Smooth muscle cell (in vitro differentiated cells): Measurements from ENCODE around the gene VCL. TPM values are rescaled to one million over a fixed set of nuclear protein-coding genes. Genes with fewer than 3 reads are reported as not detected.
A peak's percentile ranks its signal among the peaks of the same experiment; 100 is the strongest.

ENCODE experiments used
- DNase-seq: peaks from one replicate; lab custom pipeline; 2025; ENCODE audit not compliant: unreplicated experiment; lab: John Stamatoyannopoulos, UW
- H2AFZ ChIP-seq: fragments of 200-600 bp; sonication (generic); 2 replicates; pipeline ENCODE4 v1.6.0; 2016; ENCODE audit warnings: antibody characterized with exemption, low read depth, mild to moderate bottlenecking
- H3F3A ChIP-seq: fragments of 200-600 bp; sonication (generic); 2 replicates; pipeline ENCODE4 v1.6.0; 2017; ENCODE audit warnings: antibody characterized with exemption, low read depth
- H3K27ac ChIP-seq: fragments of 200-600 bp; sonication (generic); 2 replicates; pipeline ENCODE4 v1.5.1; 2016; ENCODE audit warnings: low read depth, mild to moderate bottlenecking
- H3K27me3 ChIP-seq: fragments of 200-600 bp; sonication (generic); 2 replicates; pipeline ENCODE4 v1.6.1; 2016; ENCODE audit warnings: low read depth, mild to moderate bottlenecking
- H3K36me3 ChIP-seq: fragments of 200-600 bp; sonication (generic); 2 replicates; pipeline ENCODE4 v1.5.1; 2016; ENCODE audit warnings: low read depth
- H3K4me1 ChIP-seq: fragments of 200-600 bp; sonication (generic); 2 replicates; pipeline ENCODE4 v1.5.1; 2016; ENCODE audit warnings: low read depth
- H3K4me2 ChIP-seq: fragments of 200-600 bp; sonication (generic); 2 replicates; pipeline ENCODE4 v1.6.0; 2016; ENCODE audit warnings: mild to moderate bottlenecking
- H3K4me3 ChIP-seq: fragments of 200-600 bp; sonication (generic); 2 replicates; pipeline ENCODE4 v1.5.1; 2016; ENCODE audit warnings: mild to moderate bottlenecking
- H3K79me2 ChIP-seq: fragments of 200-600 bp; sonication (generic); 2 replicates; pipeline ENCODE4 v1.6.0; 2016; ENCODE audit warnings: low read depth, mild to moderate bottlenecking
- H3K9ac ChIP-seq: fragments of 200-600 bp; sonication (generic); 2 replicates; pipeline ENCODE4 v1.6.0; 2016; ENCODE audit warnings: low read depth
- H3K9me3 ChIP-seq: fragments of 200-600 bp; sonication (generic); replicated peaks from 2 replicates; pipeline ENCODE4 v1.5.1; 2016; ENCODE audit warnings: low read depth
- H4K20me1 ChIP-seq: fragments of 200-600 bp; sonication (generic); 2 replicates; pipeline ENCODE4 v1.6.0; 2016; ENCODE audit warnings: low read depth
- WGBS: methylation state at CpG from one replicate; pipeline ENCODE4 v1.1.7; 2016; ENCODE audit warnings: low lambda C conversion rate; 5-methylcytosine and 5-hydroxymethylcytosine counted together
- polyA plus RNA-seq: library from polyadenylated mRNA; unstranded; fragments of >200 nt; fragmentation: Nextera tagmentation; extraction: Ambion mirVana; gene quantifications from 2 replicates; pipeline ENCODE4 v1.2.1, GENCODE V29; 2016
- total RNA-seq: library from RNA; depleted of rRNA; stranded (reverse); fragments of >200 nt; gene quantifications from 2 replicates; pipeline ENCODE4 v1.2.3, GENCODE V29; 2014
- TF ChIP-seq, protein P1 (sequence below): fragments of 200-600 bp; sonication (generic); IDR thresholded peaks from 2 replicates; pipeline ENCODE4 v1.5.1; 2017; ENCODE audit warnings: borderline replicate concordance, mild to moderate bottlenecking, antibody characterized with exemption; ENCODE audit not compliant: insufficient read depth, poor library complexity, severe bottlenecking

VCL gene
- total and polyA plus RNA-seq, 2 experiments from 2014 or later, result 128 to 187 TPM

DNA sequence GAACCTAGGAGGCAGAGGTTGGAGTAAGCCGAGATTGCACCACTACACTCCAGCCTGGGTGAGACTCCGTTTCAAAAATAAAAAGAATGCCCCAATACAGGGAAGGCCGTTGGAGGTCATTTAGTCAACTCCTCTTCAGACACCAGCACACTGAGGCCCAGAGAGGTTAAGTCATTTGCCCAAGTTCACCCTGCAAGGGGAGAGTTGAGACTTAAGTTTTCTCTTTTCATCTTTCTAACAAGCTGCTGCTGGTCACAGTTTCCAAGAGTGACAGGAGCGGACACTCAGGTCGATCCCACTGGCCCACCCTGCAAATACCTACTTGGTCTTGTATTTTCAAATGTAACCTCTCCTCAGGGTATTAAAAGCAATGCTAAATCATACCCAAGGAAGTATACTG lies 30.4 kb upstream of the VCL start:
- Histone ChIP-seq H3F3A (peaks cover 14% of the 10 kb centered on the region), H3K4me3 (no peak overlapping the region), H3K4me1 (peaks cover 29% of the 10 kb centered on the region), H2AFZ (no peak overlapping the region), H3K79me2 (no peaks in the 10 kb centered on the region), H4K20me1 (no peaks in the 10 kb centered on the region), H3K27ac (peak overlapping the region; percentile 61), H3K9me3 (no peaks in the 10 kb centered on the region), H3K4me2 (peak overlapping the region; percentile 53), H3K36me3 (no peaks in the 10 kb centered on the region), H3K27me3 (no peaks in the 10 kb centered on the region), H3K9ac (no peak overlapping the region)
- DNase-seq, result no peak
- TF ChIP-seq, protein P1, sequence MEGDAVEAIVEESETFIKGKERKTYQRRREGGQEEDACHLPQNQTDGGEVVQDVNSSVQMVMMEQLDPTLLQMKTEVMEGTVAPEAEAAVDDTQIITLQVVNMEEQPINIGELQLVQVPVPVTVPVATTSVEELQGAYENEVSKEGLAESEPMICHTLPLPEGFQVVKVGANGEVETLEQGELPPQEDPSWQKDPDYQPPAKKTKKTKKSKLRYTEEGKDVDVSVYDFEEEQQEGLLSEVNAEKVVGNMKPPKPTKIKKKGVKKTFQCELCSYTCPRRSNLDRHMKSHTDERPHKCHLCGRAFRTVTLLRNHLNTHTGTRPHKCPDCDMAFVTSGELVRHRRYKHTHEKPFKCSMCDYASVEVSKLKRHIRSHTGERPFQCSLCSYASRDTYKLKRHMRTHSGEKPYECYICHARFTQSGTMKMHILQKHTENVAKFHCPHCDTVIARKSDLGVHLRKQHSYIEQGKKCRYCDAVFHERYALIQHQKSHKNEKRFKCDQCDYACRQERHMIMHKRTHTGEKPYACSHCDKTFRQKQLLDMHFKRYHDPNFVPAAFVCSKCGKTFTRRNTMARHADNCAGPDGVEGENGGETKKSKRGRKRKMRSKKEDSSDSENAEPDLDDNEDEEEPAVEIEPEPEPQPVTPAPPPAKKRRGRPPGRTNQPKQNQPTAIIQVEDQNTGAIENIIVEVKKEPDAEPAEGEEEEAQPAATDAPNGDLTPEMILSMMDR, result no peak
- 63% methylated on average over 5 of the region's 5 CpGs for WGBS

DNA sequence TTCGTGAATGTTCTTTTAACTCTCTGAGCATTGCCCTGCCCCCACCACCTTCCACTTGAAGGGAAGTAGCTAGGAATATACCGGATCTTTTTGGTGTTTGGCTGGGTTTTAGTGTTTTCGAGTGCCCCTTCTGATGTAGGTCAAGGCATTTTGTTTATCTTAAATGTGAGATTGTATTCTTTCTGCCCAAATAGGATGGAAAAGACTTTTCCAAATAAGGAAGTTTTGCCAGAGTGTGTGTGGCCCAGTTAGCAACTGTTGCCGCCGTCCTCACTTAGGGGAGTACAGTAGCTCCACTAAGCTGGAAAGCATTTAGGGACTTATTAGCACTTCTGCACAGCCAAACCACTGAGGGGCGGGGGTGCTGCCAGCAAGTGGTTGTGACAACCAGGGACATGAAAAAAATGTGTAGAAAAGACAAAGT lies 29.8 kb upstream of the VCL start:
- H3K79me2 ChIP-seq, result no peaks in the 10 kb centered on the region
- TF ChIP-seq, protein P1, result no peak
- peaks cover 14% of the 10 kb centered on the region for H3F3A ChIP-seq
- no peaks in the 10 kb centered on the region for H3K36me3 ChIP-seq
- H3K4me2 ChIP-seq, result peak overlapping the region; percentile 53
- H3K27me3 ChIP-seq, result no peaks in the 10 kb centered on the region
- H2AFZ ChIP-seq, result no peak overlapping the region
- no peak overlapping the region for H3K9ac ChIP-seq
- WGBS, result 5% methylated on average over 6 of the region's 6 CpGs
- peaks cover 29% of the 10 kb centered on the region for H3K4me1 ChIP-seq
- no peaks in the 10 kb centered on the region for H3K9me3 ChIP-seq
- H4K20me1 ChIP-seq, result no peaks in the 10 kb centered on the region
- no peak overlapping the region for H3K4me3 ChIP-seq
- DNase-seq, result no peak
- H3K27ac ChIP-seq, result peak overlapping the region; percentile 61

DNA sequence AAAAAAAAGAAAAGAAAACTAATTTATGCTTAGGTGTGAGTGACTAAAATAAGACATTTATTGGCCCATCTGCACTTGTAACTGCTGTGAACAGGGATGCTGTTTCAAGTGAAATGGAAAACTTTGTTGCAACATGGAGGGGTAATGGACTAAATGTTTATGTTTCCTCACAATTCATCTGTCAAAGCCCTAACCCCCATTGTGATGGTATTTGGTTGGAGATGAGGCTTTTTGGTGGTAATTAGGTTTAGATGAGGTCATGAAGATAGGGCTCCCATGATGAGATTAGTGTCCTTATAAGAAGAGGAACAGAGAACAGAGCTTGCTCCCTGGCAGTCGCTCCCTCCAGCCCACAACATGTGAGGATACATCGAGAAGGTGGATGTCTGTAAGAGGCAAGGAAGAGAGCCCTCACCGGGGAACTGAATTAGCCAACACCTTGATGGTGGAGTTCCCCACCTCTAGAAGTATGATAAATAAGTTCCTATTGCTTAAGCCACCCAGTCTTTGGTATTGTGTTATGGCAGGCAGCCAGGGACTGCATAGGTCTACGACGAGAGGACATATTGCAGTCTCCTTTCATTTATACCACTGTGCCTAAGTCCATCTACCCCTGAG lies 28.6 kb upstream of the VCL start:
- H3K36me3 ChIP-seq, result no peaks in the 10 kb centered on the region
- no peaks in the 10 kb centered on the region for H3K27me3 ChIP-seq
- H3K4me2 ChIP-seq, result no peak overlapping the region
- no peak for DNase-seq
- H3K27ac ChIP-seq, result no peak overlapping the region
- no peaks in the 10 kb centered on the region for H3K79me2 ChIP-seq
- 81% methylated on average over 5 of the region's 5 CpGs for WGBS
- no peak overlapping the region for H3K9ac ChIP-seq
- H2AFZ ChIP-seq, result no peak overlapping the region
- H3K9me3 ChIP-seq, result no peaks in the 10 kb centered on the region
- H3K4me3 ChIP-seq, result no peak overlapping the region
- H3F3A ChIP-seq, result peaks cover 14% of the 10 kb centered on the region
- TF ChIP-seq, protein P1, result no peak
- H3K4me1 ChIP-seq, result peaks cover 29% of the 10 kb centered on the region
- H4K20me1 ChIP-seq, result no peaks in the 10 kb centered on the region

DNA sequence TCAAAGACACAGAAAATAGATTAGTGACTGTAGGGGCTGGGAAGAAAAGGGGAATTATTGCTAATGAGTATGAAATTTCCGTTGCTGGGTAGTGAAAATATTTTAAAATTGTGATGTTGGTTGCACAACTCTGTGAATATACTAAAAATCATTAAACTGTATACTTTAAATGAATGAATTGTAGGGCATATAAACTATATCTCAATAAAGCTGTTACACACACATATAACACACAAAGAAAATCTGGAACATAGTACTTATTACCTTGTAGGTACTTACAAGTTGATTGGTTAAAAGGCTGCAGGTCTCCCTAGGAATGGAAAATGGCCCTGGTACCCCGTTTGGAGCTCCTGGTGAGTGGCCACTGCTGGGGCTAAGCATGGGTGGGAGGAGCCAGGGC lies 27.1 kb upstream of the VCL start:
- Histone ChIP-seq H3K27ac (no peak overlapping the region), H4K20me1 (no peaks in the 10 kb centered on the region), H3K79me2 (no peaks in the 10 kb centered on the region), H3K4me1 (peaks cover 23% of the 10 kb centered on the region), H3K9ac (no peak overlapping the region), H3K4me3 (no peak overlapping the region), H3K27me3 (no peaks in the 10 kb centered on the region), H2AFZ (no peak overlapping the region), H3K4me2 (no peak overlapping the region), H3K36me3 (no peaks in the 10 kb centered on the region), H3K9me3 (no peaks in the 10 kb centered on the region), H3F3A (peaks cover 4% of the 10 kb centered on the region)
- 88% methylated on average over 2 of the region's 2 CpGs for WGBS
- TF ChIP-seq, protein P1, result no peak
- DNase-seq, result no peak
